Left lung (tissue), 10 donors: ENCODE measurements around the gene RNF141. TPM values are rescaled to one million over a fixed set of nuclear protein-coding genes. Genes with fewer than 3 reads are reported as not detected.

ENCODE experiments used
- ATAC-seq: fragments of 200-7000 bp; cut with Tn5 transposase; one replicate; pipeline ENCODE4 v1.9.1; 2020; ENCODE audit warnings: moderate library complexity
- DNase-seq, 4 donors: peaks; one replicate each; pipeline ENCODE4 v3.0.0-alpha.2; 2013 to 2020
- H3K27ac ChIP-seq, 2 donors: fragments of 200-600 bp; sonication (generic) in 1 of 2; one replicate each; pipeline versions ENCODE4 v1.5.0 to v1.8.0; 2020 to 2021
- H3K27me3 ChIP-seq, 2 donors: fragments of 200-600 bp; sonication (generic) in 1 of 2; one replicate each; pipeline versions ENCODE4 v1.5.0 to v1.8.0; 2020 to 2021
- H3K36me3 ChIP-seq, 2 donors: fragments of 200-600 bp; sonication (generic) in 1 of 2; one replicate each; pipeline versions ENCODE4 v1.5.0 to v1.8.0; 2020 to 2021
- H3K4me1 ChIP-seq, 2 donors: fragments of 200-600 bp; one replicate each; pipeline ENCODE4 v1.8.0; 2021
- H3K4me3 ChIP-seq, 2 donors: fragments of 200-600 bp; sonication (generic) in 1 of 2; one replicate each; pipeline versions ENCODE4 v1.5.0 to v1.8.0; 2020 to 2021; ENCODE audit warnings: mild to moderate bottlenecking in 1 of 2
- H3K9me3 ChIP-seq, 2 donors: fragments of 200-600 bp; sonication (generic) in 1 of 2; one replicate each; pipeline versions ENCODE4 v1.5.0 to v1.8.0; 2020 to 2021
- intact Hi-C, 2 donors: fragments of 100-400 bp; cut with DNase I; formaldehyde crosslinking; loops; one replicate each; pipeline versions ENCODE4 v1.11.2 to v1.14.2; 2022
- polyA plus RNA-seq, 6 donors: library from polyadenylated mRNA; unstranded; fragments of 120-200 nt; gene quantifications; one replicate each; pipeline ENCODE4 v1.2.1, GENCODE V29; 2013; ENCODE audit not compliant: insufficient read length in 6 of 6
- total RNA-seq, 2 donors: library from RNA; stranded (reverse); fragmentation: NEBNext Ultra II Directional; extraction: Animal tissue kit (Norgen Biotek cat#: 25700); gene quantifications; one replicate each; pipeline ENCODE4 v1.2.1, GENCODE V29; 2021
- TF ChIP-seq, protein P1 (sequence below), 2 donors: fragments of 200-600 bp; sonication (generic) in 1 of 2; IDR thresholded peaks; one replicate each; pipeline versions ENCODE4 v1.5.0 to v1.8.0; 2021; ENCODE audit warnings: antibody characterized with exemption in 2 of 2
- donor health status: DM: no; HTN: yes; CAD: no.
- donor health status: DM: no; HTN: no; CAD: no.

The RNF141 gene
- total and polyA plus RNA-seq, 8 donors = 30.4 to 74.7 (median 34.6) TPM

DNA sequence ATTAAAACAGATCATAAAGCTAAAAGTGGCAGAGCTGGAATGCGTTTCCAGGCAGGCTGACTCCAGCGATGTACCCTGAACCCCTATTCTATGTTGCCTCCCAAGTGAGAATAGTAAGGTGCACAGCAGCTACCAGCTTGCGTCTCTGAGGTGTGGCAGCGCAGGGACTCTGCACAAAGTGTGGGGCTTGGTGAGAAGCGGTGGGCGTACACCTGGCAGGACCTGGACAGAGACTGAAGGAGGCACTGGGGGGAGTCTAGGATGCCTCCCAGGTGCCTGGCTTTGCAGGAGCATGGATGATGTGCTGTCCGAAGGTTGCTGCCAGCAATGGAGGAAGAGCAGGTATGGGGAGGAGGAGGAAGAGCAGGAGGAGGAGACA is 43.0 kb downstream of the RNF141 start:
- H3K4me1 ChIP-seq = peaks cover 0 to 18% of the 10 kb centered on the region in 2 donors
- no peaks in the 10 kb centered on the region for H3K27me3 ChIP-seq
- intact Hi-C loops = no loop called here
- H3K4me3 ChIP-seq = no peak overlapping the region
- no peak overlapping the region for H3K27ac ChIP-seq
- DNase-seq = no peak
- TF ChIP-seq, protein P1, sequence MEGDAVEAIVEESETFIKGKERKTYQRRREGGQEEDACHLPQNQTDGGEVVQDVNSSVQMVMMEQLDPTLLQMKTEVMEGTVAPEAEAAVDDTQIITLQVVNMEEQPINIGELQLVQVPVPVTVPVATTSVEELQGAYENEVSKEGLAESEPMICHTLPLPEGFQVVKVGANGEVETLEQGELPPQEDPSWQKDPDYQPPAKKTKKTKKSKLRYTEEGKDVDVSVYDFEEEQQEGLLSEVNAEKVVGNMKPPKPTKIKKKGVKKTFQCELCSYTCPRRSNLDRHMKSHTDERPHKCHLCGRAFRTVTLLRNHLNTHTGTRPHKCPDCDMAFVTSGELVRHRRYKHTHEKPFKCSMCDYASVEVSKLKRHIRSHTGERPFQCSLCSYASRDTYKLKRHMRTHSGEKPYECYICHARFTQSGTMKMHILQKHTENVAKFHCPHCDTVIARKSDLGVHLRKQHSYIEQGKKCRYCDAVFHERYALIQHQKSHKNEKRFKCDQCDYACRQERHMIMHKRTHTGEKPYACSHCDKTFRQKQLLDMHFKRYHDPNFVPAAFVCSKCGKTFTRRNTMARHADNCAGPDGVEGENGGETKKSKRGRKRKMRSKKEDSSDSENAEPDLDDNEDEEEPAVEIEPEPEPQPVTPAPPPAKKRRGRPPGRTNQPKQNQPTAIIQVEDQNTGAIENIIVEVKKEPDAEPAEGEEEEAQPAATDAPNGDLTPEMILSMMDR (IDR thresholded peaks at IDR 0.05) = no peak
- peaks cover 0 to 99% of the 10 kb centered on the region in 2 donors for H3K36me3 ChIP-seq
- ATAC-seq = no peak
- no peaks in the 10 kb centered on the region for H3K9me3 ChIP-seq

DNA sequence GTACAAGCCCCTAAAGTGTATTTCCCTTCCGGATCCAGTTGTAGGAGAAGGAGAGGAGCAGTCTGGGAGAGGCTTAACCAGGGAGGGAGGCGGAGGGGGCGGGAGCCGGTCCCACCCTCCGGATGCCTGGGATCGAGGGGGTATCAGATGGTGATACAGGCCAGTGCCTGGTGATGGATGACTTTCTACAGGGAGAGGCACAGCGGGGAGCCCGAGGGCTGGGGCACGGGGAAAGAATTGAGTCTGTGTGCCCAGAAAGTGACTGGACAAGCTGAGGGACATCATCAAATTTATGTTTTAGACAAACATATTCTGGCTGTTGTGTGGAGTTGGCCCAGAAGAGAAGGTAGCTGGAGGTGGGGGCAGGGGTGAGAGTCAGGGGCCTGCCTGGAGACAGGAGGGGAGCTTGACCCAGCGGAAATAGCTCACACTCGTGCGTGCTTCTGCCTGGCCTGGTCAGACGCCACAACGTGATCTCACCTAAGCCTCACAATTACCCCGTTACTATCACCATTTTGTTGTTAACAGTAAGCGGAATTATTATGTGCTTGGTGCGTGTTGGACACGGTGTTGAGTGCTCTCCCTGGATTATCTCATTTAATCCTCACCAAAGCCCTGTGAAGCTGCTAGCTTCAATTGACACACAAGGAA is 43.5 kb downstream of the RNF141 start:
- Histone ChIP-seq H3K9me3 (no peaks in the 10 kb centered on the region), H3K27me3 (no peaks in the 10 kb centered on the region), H3K36me3 (peaks cover 0 to 100% of the 10 kb centered on the region in 2 donors), H3K4me1 (peaks cover 0 to 17% of the 10 kb centered on the region in 2 donors), H3K4me3 (no peak overlapping the region), H3K27ac (no peak overlapping the region)
- intact Hi-C loops = no loop called here
- ATAC-seq = no peak
- TF ChIP-seq, protein P1 (IDR thresholded peaks at IDR 0.05) = no peak
- peak in 1 of 4 donors; percentile 44 for DNase-seq

DNA sequence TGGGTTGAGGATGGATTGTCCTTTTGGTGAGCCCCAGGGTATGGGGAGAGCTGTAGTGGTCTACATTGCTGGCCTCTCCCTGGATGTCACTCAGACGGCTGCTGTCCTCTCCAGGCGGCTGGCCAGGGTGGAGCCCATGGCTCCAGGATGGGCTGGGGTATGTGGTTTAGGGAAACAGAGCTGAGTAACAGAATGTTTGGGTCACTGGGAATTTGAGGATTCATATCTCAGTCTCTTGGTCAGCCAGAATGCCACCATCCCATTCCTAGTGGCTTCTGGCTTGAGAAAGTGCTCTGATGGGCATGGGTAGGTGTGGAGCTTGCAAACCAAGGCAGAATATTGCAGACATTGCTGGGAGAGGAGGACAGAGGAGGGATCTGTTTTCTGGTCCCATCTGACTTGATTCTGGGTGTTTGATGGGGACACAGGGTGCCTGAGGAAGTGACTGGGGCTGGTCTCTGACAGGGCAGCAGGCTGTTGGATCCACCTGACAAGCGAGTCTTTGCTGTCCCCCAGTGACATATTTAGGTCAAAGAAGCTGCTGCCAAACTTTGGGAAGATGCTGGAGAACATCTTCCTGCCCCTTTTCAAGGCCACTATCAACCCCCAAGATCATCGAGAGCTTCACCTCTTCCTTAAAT is 44.6 kb downstream of the RNF141 start:
- ATAC-seq = no peak
- TF ChIP-seq, protein P1 (IDR thresholded peaks at IDR 0.05) = no peak
- Histone ChIP-seq H3K4me1 (peaks cover 0 to 8% of the 10 kb centered on the region in 2 donors), H3K9me3 (no peaks in the 10 kb centered on the region), H3K4me3 (no peak overlapping the region), H3K27me3 (no peaks in the 10 kb centered on the region), H3K36me3 (peaks cover 0 to 100% of the 10 kb centered on the region in 2 donors), H3K27ac (peak overlapping the region in 1 of 2 donors; percentile 28)
- DNase-seq = no peak
- intact Hi-C loops = no loop called here

DNA sequence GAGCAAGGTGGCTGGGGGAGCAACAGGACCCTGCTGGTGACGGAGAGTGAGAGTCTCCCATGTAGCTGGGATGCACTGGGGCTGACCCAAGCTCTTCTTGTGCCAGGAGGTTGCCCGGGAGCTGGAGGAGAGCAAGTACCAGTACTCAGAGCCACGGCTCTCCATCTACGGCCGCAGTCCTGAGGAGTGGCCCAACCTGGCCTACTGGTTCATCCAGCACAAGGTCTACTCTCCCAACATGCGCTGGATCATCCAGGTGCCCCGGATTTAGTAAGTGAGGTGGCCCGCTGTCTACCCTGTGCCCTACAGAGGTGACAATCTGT is 45.6 kb downstream of the RNF141 start:
- peaks cover 0 to 95% of the 10 kb centered on the region in 2 donors for H3K36me3 ChIP-seq
- no peak overlapping the region for H3K4me3 ChIP-seq
- no peaks in the 10 kb centered on the region for H3K27me3 ChIP-seq
- H3K9me3 ChIP-seq = no peaks in the 10 kb centered on the region
- H3K4me1 ChIP-seq = peaks cover 3 to 12% of the 10 kb centered on the region in 2 donors
- intact Hi-C loops = no loop called here
- no peak overlapping the region for H3K27ac ChIP-seq
- ATAC-seq (no peak), DNase-seq (no peak)
- TF ChIP-seq, protein P1 (IDR thresholded peaks at IDR 0.05) = no peak

DNA sequence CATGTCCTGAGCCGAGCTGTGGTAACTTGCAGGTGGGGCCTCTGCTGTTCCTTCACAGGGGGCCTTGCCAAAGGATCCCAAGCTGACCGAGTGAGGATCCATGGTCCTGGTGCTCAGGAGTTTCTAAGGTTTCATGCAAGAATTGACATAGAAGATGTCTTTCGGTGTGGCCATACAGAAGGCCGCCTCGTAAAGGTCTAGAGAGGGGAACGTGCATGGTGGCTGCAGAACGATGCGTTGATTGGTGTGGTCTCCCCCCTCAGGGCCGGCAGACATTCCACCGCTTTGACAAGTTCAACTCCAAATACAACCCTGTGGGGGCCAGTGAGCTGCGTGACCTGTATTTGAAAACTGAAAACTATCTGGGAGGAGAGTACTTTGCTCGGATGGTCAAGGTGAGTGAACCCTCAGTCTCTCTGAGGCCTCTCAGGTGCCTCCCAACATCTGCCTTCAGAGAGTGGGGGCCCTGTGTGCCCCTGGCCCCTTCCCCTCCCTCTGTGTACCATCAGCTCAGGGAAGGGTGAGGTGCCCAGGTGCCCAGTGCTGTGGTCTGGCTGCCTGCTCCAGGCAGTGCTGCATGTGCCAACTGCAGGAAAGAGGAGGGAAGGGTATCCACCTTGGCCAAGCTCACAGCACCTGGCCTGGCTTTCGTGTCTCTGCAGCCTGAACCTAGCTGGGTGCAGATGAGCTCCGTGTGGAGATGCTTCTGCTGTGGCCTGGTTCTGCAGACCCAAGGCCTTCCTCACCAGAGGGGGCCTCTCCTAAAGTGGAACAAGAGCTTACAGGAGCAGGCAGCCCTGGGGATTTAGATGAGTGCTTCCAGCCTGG is 46.1 kb downstream of the RNF141 start:
- peaks cover 0 to 89% of the 10 kb centered on the region in 2 donors for H3K36me3 ChIP-seq
- H3K4me1 ChIP-seq = peaks cover 3 to 18% of the 10 kb centered on the region in 2 donors
- H3K27ac ChIP-seq = no peak overlapping the region
- no peaks in the 10 kb centered on the region for H3K27me3 ChIP-seq
- no peak overlapping the region for H3K4me3 ChIP-seq
- TF ChIP-seq, protein P1 (IDR thresholded peaks at IDR 0.05) = no peak
- H3K9me3 ChIP-seq = no peaks in the 10 kb centered on the region
- DNase-seq (no peak), ATAC-seq (no peak)
- intact Hi-C loops = no loop called here
